ENCODE data around the gene UBR1. TPM values are rescaled to one million over a fixed set of nuclear protein-coding genes. Genes with fewer than 3 reads are reported as not detected.
"Not testable (repeated sequence)": the region's sequence is repeated elsewhere in the genome, so short reads cannot be mapped to it uniquely, and the experiment has no call there.

Gene UBR1
- total and polyA plus RNA-seq, 8 donors = 24.3 to 31.5 (median 28.5) TPM

DNA sequence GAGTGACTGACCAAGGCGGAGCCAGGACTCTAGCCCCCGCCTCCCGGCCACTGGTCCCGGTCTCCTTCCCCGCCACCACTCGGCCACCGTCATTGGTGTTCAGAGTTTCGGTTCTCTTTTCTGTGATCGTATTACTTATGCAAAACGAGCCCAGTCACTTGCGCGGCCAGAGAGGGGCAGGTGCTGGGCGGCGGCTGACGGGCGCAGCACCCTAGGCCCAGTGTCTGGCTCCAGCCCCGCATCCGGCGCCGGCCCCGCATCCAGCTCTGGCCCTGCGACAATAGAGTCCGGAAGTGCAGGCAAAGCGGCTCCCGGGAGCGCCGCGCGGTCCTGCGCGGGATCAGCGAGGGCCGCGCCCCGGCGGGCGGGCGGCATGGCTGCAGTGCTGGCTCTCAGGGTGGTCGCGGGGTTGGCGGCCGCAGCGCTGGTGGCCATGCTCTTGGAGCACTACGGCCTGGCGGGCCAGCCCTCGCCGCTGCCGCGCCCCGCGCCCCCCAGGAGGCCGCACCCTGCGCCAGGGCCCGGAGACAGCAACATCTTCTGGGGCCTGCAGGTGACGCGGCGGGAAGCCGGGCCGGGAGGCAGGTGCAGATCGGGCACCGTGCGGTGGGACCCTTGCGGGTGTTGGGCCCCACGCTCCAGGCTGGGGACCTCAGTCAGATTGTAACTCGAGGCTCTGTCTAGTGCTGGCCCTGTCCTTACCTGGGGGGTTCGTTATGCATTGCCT, 27.8 kb upstream of the UBR1 start, which contains the start of gene TMEM62:
TSS of gene TMEM62 (plus strand) at position 157 of the 727 bp plus-strand sequence. CDS start at position 374, 217 bp downstream.
- H3K36me3 ChIP-seq = peaks cover 0 to 27% of the 10 kb centered on the region in 2 donors
- intact Hi-C loops (cut with DNase I) = no loop called here
- peak within 1 kb of the TSS; percentile 87 to 88 for H3K27ac ChIP-seq
- TF ChIP-seq CTCF (IDR thresholded peaks at IDR 0.05) = no peak
- no peaks in the 10 kb centered on the region for H3K27me3 ChIP-seq
- no peaks in the 10 kb centered on the region for H3K9me3 ChIP-seq
- peaks cover 0 to 26% of the 10 kb centered on the region in 2 donors for H3K4me1 ChIP-seq
- peak within 1 kb of the TSS; percentile 82 to 85 for H3K4me3 ChIP-seq
- ATAC-seq = peak; percentile 97
- peak; percentile 37 to 95 (median 82) for DNase-seq

GRCh38 chr15:43132830-43133429, 27.1 kb upstream of the UBR1 start:
- peaks cover 0 to 33% of the 10 kb centered on the region in 2 donors for H3K4me1 ChIP-seq
- TF ChIP-seq CTCF (IDR thresholded peaks at IDR 0.05) = no peak
- H3K36me3 ChIP-seq = peaks cover 0 to 21% of the 10 kb centered on the region in 2 donors
- peak overlapping the region; percentile 87 to 88 for H3K27ac ChIP-seq
- intact Hi-C loops (cut with DNase I) = no loop called here
- peak overlapping the region; percentile 82 to 85 for H3K4me3 ChIP-seq
- H3K9me3 ChIP-seq = peaks cover 0 to 2% of the 10 kb centered on the region in 2 donors
- H3K27me3 ChIP-seq = no peaks in the 10 kb centered on the region
- DNase-seq (no peak), ATAC-seq (peak; percentile 15)

DNA sequence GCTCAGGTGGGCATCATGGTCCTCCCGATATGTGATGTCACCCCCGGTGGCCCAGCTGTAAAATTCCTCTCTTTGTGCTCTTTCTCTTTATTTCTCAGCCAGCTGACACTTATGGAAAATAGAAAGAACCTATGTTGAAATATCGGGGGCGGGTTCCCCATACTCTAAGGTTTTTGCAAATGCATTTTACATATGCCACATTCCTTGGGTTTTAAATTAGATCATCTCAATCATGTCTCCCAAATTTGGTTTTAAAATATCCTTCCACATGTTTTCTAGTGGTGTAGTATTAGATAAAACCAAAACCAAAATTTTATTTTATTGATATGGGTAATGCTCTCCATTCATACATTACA, 23.1 kb upstream of the UBR1 start:
- Histone ChIP-seq H3K4me3 (no peak overlapping the region), H3K9me3 (peaks cover 0 to 2% of the 10 kb centered on the region in 2 donors), H3K4me1 (peaks cover 0 to 48% of the 10 kb centered on the region in 2 donors), H3K27ac (no peak overlapping the region), H3K36me3 (no peaks in the 10 kb centered on the region), H3K27me3 (no peaks in the 10 kb centered on the region)
- DNase-seq (no peak), ATAC-seq (no peak)
- no peak for TF ChIP-seq CTCF (IDR thresholded peaks at IDR 0.05)
- intact Hi-C loops (cut with DNase I) = no loop called here

- H3K27me3 ChIP-seq; H3K36me3 ChIP-seq; ATAC-seq; H3K4me3 ChIP-seq; intact Hi-C loops (cut with DNase I); H3K9me3 ChIP-seq; DNase-seq: not testable (repeated sequence)
- Histone ChIP-seq H3K27ac (peak overlapping the region; percentile 33 to 66), H3K4me1 (peaks cover 0 to 47% of the 10 kb centered on the region in 2 donors)
Observed at GRCh38 chr15:43128174-43128979, 22.5 kb upstream of the UBR1 start.

GRCh38 chr15:43127752-43128151, 21.9 kb upstream of the UBR1 start:
- DNase-seq = peak in 2 of 4 donors; percentile 24 to 74

More at GRCh38 chr15:43127752-43128151, 21.9 kb upstream of the UBR1 start:
- Histone ChIP-seq H3K4me3 (no peak overlapping the region), H3K27ac (peak overlapping the region; percentile 33 to 67), H3K4me1 (peaks cover 0 to 47% of the 10 kb centered on the region in 2 donors), H3K27me3 (no peaks in the 10 kb centered on the region), H3K36me3 (no peaks in the 10 kb centered on the region), H3K9me3 (peaks cover 0 to 2% of the 10 kb centered on the region in 2 donors)
- intact Hi-C loops (cut with DNase I) = no loop called here
- no peak for TF ChIP-seq CTCF (IDR thresholded peaks at IDR 0.05)
- peak; percentile 36 for ATAC-seq
